Liver (tissue), 9 donors: ENCODE measurements around the gene CDH4. TPM values are rescaled to one million over a fixed set of nuclear protein-coding genes. Genes with fewer than 3 reads are reported as not detected.

Source experiments
- DNase-seq: peaks from one replicate; pipeline ENCODE4 v3.0.0-alpha.2; 2017; ENCODE audit warnings: low spot score
- H3K27ac ChIP-seq, 2 donors: one replicate each; pipeline ENCODE4 v1.7.0; 2013; ENCODE audit warnings: inconsistent platforms in 2 of 2, low read length in 2 of 2, control low read depth in 1 of 2, low read depth in 1 of 2, mild to moderate bottlenecking in 1 of 2
- H3K27me3 ChIP-seq, 4 donors: one replicate each; pipeline versions ENCODE4 v1.6.1 to v1.7.0; 2013; ENCODE audit warnings: low read length in 3 of 4, inconsistent platforms in 1 of 4, mild to moderate bottlenecking in 1 of 4, moderate library complexity in 1 of 4; ENCODE audit not compliant: control insufficient read depth in 4 of 4, insufficient read depth in 4 of 4
- H3K36me3 ChIP-seq, 4 donors: one replicate each; pipeline versions ENCODE4 v1.6.1 to v1.7.0; 2013; ENCODE audit warnings: low read length in 3 of 4, mild to moderate bottlenecking in 3 of 4, low read depth in 1 of 4, moderate library complexity in 1 of 4; ENCODE audit not compliant: control insufficient read depth in 4 of 4, insufficient read depth in 3 of 4
- H3K4me1 ChIP-seq, 4 donors: one replicate each; pipeline versions ENCODE4 v1.6.1 to v1.7.0; 2013; ENCODE audit warnings: low read length in 3 of 4, mild to moderate bottlenecking in 3 of 4, moderate library complexity in 1 of 4; ENCODE audit not compliant: control insufficient read depth in 4 of 4, insufficient read depth in 4 of 4
- H3K4me3 ChIP-seq, 3 donors: one replicate each; pipeline versions ENCODE4 v1.6.1 to v1.7.0; 2013; ENCODE audit warnings: low read length in 3 of 3, control low read depth in 1 of 3, low read depth in 1 of 3, mild to moderate bottlenecking in 1 of 3
- H3K9ac ChIP-seq, 2 donors: one replicate each; pipeline ENCODE4 v1.7.0; 2013; ENCODE audit warnings: low read length in 2 of 2, mild to moderate bottlenecking in 2 of 2, moderate library complexity in 2 of 2, control low read depth in 1 of 2, low read depth in 1 of 2
- H3K9me3 ChIP-seq, 4 donors: one replicate each; pipeline versions ENCODE4 v1.6.1 to v1.7.0; 2013; ENCODE audit warnings: low read length in 3 of 4; ENCODE audit not compliant: control insufficient read depth in 4 of 4
- EGR1 ChIP-seq, 2 donors: IDR thresholded peaks; 2 replicates each; pipeline ENCODE4 v1.6.1; 2016 to 2018; ENCODE audit warnings: antibody characterized with exemption in 2 of 2, low read depth in 2 of 2
- FOXA1 ChIP-seq: IDR thresholded peaks from 2 replicates; pipeline ENCODE4 v1.6.1; 2016; ENCODE audit warnings: antibody characterized with exemption
- FOXA2 ChIP-seq: IDR thresholded peaks from 2 replicates; pipeline ENCODE4 v1.6.1; 2016; ENCODE audit warnings: antibody characterized with exemption
- GABPA ChIP-seq, 2 donors: IDR thresholded peaks in 1 of 2; conservative IDR thresholded peaks in 1 of 2; 2 replicates each; pipeline ENCODE4 v1.6.1; 2016; ENCODE audit warnings: antibody characterized with exemption in 2 of 2, mild to moderate bottlenecking in 1 of 2, moderate library complexity in 1 of 2
- HNF4A ChIP-seq, 2 donors: conservative IDR thresholded peaks; 2 replicates each; pipeline ENCODE4 v1.6.1; 2016; ENCODE audit warnings: antibody characterized with exemption in 2 of 2, mild to moderate bottlenecking in 2 of 2
- HNF4G ChIP-seq: IDR thresholded peaks from 2 replicates; pipeline ENCODE4 v1.6.1; 2016; ENCODE audit warnings: antibody characterized with exemption
- JUND ChIP-seq, 2 donors: IDR thresholded peaks; 2 replicates each; pipeline ENCODE4 v1.6.1; 2016; ENCODE audit warnings: antibody characterized with exemption in 2 of 2
- NR2F2 ChIP-seq: IDR thresholded peaks from 2 replicates; pipeline ENCODE4 v1.6.1; 2016; ENCODE audit warnings: antibody characterized with exemption
- RAD21 ChIP-seq, 2 donors: IDR thresholded peaks; 2 replicates each; pipeline ENCODE4 v1.6.1; 2016; ENCODE audit warnings: antibody characterized with exemption in 2 of 2, mild to moderate bottlenecking in 2 of 2
- REST ChIP-seq: IDR thresholded peaks from 2 replicates; pipeline ENCODE4 v1.6.1; 2016; ENCODE audit warnings: antibody characterized with exemption, mild to moderate bottlenecking
- RXRA ChIP-seq, 2 donors: IDR thresholded peaks; 2 replicates each; pipeline ENCODE4 v1.6.1; 2017 to 2018; ENCODE audit warnings: antibody characterized with exemption in 2 of 2, mild to moderate bottlenecking in 1 of 2
- SP1 ChIP-seq: IDR thresholded peaks from 2 replicates; pipeline ENCODE4 v1.6.1; 2018; ENCODE audit warnings: antibody characterized with exemption, mild to moderate bottlenecking
- TAF1 ChIP-seq: conservative IDR thresholded peaks from 2 replicates; pipeline ENCODE4 v1.6.1; 2016; ENCODE audit warnings: antibody characterized with exemption, mild to moderate bottlenecking
- YY1 ChIP-seq: IDR thresholded peaks from 2 replicates; pipeline ENCODE4 v1.6.1; 2016; ENCODE audit warnings: antibody characterized with exemption, mild to moderate bottlenecking
- ZBTB33 ChIP-seq: IDR thresholded peaks from 2 replicates; pipeline ENCODE4 v1.6.1; 2016; ENCODE audit warnings: antibody characterized with exemption
- WGBS: extraction: QIAGEN DNeasy Blood & Tissue Kit; methylation state at CpG from one replicate; pipeline ENCODE4 v1.1.7; 2013; 5-methylcytosine and 5-hydroxymethylcytosine counted together
- polyA plus RNA-seq, 2 donors: library from polyadenylated mRNA; stranded (reverse) in 1 of 2; unstranded in 1 of 2; fragments of 200-250 nt in 1 of 2; fragments of >200 nt in 1 of 2; fragmentation: Nextera tagmentation in 1 of 2; extraction: Ambion mirVana in 1 of 2; gene quantifications; one replicate each; pipeline versions ENCODE4 v1.2.1 to v1.2.3, GENCODE V29; 2013 to 2015
- total RNA-seq, 2 donors: library from RNA; depleted of rRNA; stranded (reverse); fragments of >200 nt; gene quantifications; one replicate each; pipeline ENCODE4 v1.2.3, GENCODE V29; 2014
- TF ChIP-seq, protein P1 (sequence below): fragments of 150-350 bp; IDR thresholded peaks from 2 replicates; pipeline ENCODE4 v1.5.1; 2017; ENCODE audit warnings: improper control_type of control experiment, low read depth, low read length; ENCODE audit not compliant: missing input control
- TF ChIP-seq, protein P2 (sequence below): IDR thresholded peaks from 2 replicates; pipeline ENCODE4 v1.6.1; 2016; ENCODE audit warnings: antibody characterized with exemption
- donor health status: healthy.
- donor health status: healthy.
- donor health status: healthy.
- donor health status: healthy.
- donor health status: healthy.

The CDH4 gene
- total and polyA plus RNA-seq, 4 donors, result 0.03 to 0.25 (median 0.19) TPM; not detected in 1

GRCh38 chr20:61494763-61495575 is 242.9 kb downstream of the CDH4 start:
- H3K27ac ChIP-seq, result no peak overlapping the region
- TF ChIP-seq RAD21 (IDR thresholded peaks at IDR 0.05), result no peak
- no peak for TF ChIP-seq FOXA1
- TF ChIP-seq REST, result no peak
- TF ChIP-seq, protein P1, sequence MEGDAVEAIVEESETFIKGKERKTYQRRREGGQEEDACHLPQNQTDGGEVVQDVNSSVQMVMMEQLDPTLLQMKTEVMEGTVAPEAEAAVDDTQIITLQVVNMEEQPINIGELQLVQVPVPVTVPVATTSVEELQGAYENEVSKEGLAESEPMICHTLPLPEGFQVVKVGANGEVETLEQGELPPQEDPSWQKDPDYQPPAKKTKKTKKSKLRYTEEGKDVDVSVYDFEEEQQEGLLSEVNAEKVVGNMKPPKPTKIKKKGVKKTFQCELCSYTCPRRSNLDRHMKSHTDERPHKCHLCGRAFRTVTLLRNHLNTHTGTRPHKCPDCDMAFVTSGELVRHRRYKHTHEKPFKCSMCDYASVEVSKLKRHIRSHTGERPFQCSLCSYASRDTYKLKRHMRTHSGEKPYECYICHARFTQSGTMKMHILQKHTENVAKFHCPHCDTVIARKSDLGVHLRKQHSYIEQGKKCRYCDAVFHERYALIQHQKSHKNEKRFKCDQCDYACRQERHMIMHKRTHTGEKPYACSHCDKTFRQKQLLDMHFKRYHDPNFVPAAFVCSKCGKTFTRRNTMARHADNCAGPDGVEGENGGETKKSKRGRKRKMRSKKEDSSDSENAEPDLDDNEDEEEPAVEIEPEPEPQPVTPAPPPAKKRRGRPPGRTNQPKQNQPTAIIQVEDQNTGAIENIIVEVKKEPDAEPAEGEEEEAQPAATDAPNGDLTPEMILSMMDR, result no peak
- no peak for TF ChIP-seq TAF1
- TF ChIP-seq EGR1 (IDR thresholded peaks at IDR 0.05; ENCODE audit: low read depth in 2 of 2), result no peak
- TF ChIP-seq RXRA (IDR thresholded peaks at IDR 0.05), result no peak
- no peak for TF ChIP-seq GABPA (IDR thresholded peaks at IDR 0.05 in 1 of 2, conservative IDR thresholded peaks at IDR 0.05 in 1 of 2)
- no peak for TF ChIP-seq JUND (IDR thresholded peaks at IDR 0.05)
- no peak for TF ChIP-seq YY1
- no peak for TF ChIP-seq HNF4A (conservative IDR thresholded peaks at IDR 0.05)
- TF ChIP-seq ZBTB33, result no peak
- TF ChIP-seq NR2F2, result no peak
- no peak for TF ChIP-seq SP1
- no peak for TF ChIP-seq FOXA2
- TF ChIP-seq, protein P2, sequence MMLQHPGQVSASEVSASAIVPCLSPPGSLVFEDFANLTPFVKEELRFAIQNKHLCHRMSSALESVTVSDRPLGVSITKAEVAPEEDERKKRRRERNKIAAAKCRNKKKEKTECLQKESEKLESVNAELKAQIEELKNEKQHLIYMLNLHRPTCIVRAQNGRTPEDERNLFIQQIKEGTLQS, result no peak
- TF ChIP-seq HNF4G, result no peak
- peaks cover 0 to 3% (median 1%) of the 10 kb centered on the region in 4 donors for H3K9me3 ChIP-seq
- no peaks in the 10 kb centered on the region for H3K36me3 ChIP-seq
- H3K4me1 ChIP-seq, result no peaks in the 10 kb centered on the region
- H3K9ac ChIP-seq, result no peak overlapping the region
- H3K27me3 ChIP-seq, result peaks cover 0 to 8% (median 0%) of the 10 kb centered on the region in 4 donors
- H3K4me3 ChIP-seq, result no peak overlapping the region
- no peak for DNase-seq
- WGBS, result 74% methylated on average over 22 of the region's 22 CpGs
